Measurements from ENCODE around the gene PDK1. TPM values are rescaled to one million over a fixed set of nuclear protein-coding genes. Genes with fewer than 3 reads are reported as not detected.
A peak's percentile ranks its signal among the peaks of the same experiment; 100 is the strongest.
"Not testable (repeated sequence)": the region's sequence is repeated elsewhere in the genome, so short reads cannot be mapped to it uniquely, and the experiment has no call there.

The PDK1 gene
- total RNA-seq, 1 donor from 2014 or later: 5.3 TPM

- peak; percentile 60 for DNase-seq
Measured at GRCh38 chr2:172552547-172553291, 3.2 kb upstream of the PDK1 start.

DNA sequence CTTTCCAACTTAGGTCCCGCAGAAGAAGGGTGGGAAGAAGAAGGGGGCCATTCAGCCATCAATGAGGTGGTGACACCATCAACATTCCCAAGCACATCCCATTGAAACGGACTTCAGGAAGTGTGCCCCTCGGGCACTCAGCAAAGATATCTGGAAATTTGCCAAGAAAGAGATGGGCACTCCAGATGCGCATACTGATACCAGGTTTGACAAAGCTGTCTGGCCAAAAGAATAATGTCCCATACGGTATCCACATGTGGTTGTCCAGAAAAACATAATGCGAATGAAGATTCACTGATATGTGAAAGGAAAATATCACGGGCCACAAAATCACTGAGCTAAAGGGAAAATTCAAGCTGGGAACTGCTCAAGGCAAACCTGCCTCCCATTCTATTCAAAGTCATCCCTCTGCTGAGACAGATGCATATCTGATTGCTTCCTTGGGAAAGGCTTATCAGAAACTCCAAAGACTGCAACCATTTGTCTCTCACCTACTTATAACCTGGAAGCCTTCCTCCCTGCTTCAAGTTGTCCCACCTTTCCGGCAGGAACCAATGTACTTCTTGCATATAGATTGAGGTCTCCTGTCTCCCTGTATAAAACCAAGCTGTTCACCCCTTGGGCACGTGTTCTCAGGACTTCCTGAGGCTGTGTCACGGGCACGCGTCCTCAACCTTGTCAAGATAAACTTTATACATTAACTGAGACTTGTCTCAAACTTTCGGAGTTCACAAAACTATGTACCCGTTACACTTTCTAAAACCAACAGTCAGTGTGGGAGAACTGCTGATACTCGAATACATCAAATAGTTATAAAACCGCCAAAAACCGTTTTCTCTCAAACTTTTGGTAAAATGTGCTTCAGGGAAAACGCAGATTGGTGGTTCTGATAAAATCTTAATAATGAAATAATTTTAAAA is 1.3 kb upstream of the PDK1 start:
- peak; percentile 13 for DNase-seq

DNA sequence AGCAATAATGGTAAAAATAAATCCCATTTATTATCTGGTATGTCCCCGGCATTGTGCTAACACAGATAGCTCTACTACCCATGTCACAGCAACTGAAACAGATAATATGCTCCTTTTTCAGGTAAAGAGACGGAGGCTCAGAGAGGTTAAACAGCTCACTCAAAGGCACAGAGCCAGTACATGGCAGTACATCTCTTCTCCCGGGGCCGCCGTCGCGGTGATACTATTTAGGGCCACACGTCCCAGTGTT is 693 bp upstream of the PDK1 start:
- DNase-seq: no peak

- peak; percentile 80 for DNase-seq
Measured at GRCh38 chr2:172556284-172557033, 569 bp downstream of the PDK1 start.

GRCh38 chr2:172558372-172558771 is 2.5 kb downstream of the PDK1 start:
- DNase-seq: no peak

DNA sequence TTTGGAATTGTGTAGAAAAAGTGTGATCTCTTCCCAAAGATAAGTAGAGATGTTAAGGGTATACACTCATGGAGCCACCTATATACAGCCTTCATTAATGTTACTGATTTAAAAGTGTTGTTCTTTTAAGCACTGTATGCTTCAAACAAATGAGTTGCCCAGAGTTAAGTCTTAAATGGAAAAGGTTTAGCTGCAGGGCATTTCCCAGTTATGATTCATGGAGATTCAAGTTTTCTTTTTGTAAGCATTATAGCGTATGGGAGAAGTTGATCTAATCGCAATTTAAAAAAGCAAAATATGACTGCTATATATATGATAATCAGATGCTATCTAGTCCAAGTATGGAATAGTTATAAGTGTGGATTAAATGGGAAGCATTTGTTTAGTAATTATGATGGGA is 4.8 kb downstream of the PDK1 start:
- no peak for DNase-seq

DNA sequence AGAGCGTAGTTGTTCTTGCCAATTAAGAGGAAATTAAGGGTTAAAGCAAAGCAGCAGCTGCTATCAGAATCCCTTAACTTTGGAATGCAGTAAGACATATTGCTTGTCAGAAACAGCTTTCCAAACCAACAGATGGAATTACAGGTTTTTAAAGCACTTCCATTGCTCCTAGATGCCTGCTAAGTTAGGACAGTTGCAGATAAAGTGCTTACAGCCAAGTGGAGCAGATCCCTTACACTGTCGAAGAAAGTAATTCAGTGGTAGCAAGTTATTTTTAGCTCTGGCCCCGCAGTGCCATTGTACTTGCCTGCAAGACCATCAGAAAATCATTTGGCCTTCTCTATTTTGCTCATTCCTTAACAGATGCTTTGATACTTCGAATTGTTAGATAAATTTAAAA is 5.4 kb downstream of the PDK1 start:
- no peak for DNase-seq

GRCh38 chr2:172562298-172562697 is 6.4 kb downstream of the PDK1 start:
- no peak for DNase-seq

- DNase-seq: no peak
Measured at GRCh38 chr2:172564376-172564775, 8.5 kb downstream of the PDK1 start.

GRCh38 chr2:172571245-172571644 is 15.4 kb downstream of the PDK1 start:
- no peak for DNase-seq

GRCh38 chr2:172572981-172573380 is 17.1 kb downstream of the PDK1 start:
- peak; percentile 38 for DNase-seq

DNA sequence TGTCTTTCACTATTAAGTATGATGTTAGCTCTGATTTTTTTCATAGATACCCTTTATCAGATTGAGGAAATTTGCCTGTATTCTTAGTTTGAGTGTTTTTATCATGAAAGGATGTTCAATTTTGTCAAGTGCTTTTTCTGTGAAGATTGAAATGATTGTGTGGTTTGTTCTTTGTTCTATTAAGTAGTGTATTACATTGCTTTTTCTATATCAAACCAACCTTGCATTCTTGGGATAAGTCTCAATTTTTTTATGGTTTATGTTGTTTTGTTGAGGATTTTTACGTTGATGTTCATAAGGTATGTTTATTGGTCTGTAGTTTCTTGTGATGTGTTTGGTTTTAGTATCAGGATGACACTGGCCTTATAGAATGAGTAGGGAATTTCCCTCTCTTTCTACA is 19.1 kb downstream of the PDK1 start:
- no peak for DNase-seq

DNA sequence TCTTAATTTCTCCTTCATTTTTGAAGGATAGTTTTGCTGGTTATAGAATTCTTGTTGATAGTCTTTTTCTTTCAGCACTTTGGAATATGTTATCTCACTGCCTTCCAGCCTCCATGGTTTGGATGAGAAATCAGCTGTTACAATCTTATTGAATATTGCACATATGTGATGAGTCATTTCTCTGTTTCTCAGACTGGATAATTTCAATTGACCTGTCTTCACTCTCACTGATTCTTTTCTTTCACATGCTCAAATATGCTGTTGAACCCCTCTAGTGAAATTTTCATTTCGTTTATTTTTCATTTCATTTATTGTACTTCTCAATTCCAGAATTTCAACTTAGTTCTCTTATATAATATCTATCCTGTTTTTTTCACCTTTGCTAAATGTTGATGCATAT is 22.2 kb downstream of the PDK1 start:
- DNase-seq: no peak

DNA sequence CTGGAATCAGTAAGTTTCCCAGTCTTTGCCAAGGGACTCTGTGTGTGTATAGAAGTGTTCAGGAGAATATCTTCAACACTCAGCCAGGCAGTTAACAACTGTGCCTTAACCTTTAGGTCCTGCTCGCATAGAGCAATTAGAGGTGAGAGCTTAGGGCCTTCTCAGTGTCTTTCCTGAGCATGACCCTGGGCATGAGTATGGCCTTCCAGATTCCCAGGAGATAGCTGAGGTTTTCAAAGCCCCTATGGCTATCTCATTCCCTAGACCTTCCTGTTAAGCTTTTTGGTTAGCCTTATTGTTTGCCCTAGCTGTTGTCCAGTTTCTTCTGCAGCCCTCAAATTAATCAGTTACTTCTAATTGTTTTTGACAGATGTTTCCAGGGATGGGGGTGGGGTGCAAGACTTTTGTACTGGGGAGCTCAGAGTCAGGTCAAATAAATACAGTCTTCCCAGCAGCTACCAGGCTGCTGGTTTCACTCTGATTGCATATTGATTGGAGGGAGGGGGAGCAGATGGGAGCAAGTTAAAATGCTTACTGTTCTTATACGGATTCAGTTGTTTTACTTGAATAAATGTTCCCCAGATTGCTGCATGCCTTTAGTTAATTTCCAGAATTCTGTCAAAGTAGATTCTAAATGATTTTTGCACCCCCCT is 23.1 kb downstream of the PDK1 start:
- DNase-seq: no peak

DNA sequence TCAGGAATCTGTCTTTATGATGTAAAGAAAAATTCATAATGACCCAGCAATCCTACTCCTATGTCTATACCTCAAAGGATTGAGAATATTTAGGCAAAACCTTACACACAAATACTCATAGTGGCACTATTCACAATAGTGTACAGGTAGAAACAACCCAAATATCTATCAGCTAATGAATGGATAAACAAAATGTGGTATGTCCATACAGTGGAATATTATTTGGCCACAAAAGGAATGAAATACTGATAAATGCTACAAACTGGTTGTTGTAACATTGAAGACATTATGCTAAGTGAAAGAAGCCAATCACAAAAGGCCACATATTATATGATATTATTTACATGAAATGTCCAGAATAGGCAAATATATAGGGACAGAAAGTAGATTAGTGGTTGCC is 24.7 kb downstream of the PDK1 start:
- DNase-seq: no peak

GRCh38 chr2:172582656-172583055 is 26.8 kb downstream of the PDK1 start:
- DNase-seq: no peak

DNA sequence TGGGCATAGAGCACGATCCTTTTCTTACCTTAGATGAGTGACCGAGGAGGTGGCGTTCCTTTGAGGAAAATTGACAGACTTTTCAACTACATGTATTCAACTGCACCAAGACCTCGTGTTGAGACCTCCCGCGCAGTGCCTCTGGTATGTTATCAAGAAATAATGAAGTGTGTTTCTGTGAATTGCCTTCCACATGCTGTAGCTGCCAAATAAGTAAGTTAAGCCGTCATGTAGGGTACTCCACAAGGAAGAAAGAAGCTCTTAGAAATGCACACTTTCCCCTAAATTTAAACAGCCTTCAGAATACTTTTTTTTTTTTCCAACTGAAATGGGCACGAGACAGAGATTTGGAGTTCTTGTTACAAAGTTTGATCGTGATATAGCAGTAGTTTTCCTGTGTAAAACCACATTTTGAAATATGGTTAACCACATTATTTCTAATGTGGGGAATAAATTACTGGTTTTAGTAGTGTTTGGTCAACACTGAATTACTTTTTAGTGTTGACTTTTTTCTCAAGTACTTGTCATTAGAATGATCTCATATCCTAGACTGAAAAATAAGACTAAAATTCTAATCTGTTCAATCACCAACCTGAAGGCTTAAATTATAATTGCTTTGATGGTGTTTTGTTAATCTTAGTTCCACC is 30.5 kb downstream of the PDK1 start:
- no peak for DNase-seq

GRCh38 chr2:172587231-172587630 is 31.3 kb downstream of the PDK1 start:
- DNase-seq: not testable (repeated sequence)

DNA sequence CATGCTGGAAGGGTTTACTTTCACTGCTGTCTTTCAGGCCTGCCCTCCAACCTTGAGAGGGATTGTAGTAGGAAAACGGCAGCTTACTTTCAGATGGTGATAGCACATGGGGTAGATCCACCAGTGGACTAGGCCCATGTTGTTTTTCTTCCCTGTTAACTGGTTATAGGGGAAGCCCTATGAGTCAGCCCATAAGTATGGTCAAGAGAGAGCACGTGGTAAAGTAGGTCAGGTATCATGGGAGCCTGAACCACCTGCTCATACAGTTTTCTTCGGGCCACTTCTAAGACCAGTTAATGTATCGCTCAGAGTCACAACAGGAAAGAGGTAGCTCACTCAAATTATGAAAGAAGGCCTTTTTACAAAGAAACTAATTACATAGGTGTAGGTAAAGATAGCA is 33.0 kb downstream of the PDK1 start:
- peak; percentile 7 for DNase-seq

DNA sequence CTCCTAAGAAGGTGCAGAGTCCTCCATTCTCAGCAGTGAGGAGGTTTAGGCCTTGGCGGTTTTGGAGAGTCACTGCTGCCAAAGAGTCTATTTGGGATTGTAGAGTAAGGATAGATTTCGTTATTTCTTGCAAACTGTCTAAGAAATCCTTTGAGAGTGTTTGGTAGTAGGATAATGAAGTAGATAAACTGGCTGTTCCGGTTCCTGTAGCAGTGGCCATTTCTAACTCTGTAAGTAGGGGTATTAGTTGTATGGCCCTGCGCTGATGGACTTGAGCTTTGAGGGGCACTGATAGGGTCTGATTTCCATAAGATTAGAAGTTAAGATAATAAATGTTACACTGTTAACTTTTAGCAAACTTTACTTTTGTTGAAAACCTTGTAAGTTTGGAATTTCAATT is 35.5 kb downstream of the PDK1 start:
- not testable (repeated sequence) for DNase-seq

GRCh38 chr2:172592190-172592589 is 36.3 kb downstream of the PDK1 start:
- DNase-seq: not testable (repeated sequence)

DNA sequence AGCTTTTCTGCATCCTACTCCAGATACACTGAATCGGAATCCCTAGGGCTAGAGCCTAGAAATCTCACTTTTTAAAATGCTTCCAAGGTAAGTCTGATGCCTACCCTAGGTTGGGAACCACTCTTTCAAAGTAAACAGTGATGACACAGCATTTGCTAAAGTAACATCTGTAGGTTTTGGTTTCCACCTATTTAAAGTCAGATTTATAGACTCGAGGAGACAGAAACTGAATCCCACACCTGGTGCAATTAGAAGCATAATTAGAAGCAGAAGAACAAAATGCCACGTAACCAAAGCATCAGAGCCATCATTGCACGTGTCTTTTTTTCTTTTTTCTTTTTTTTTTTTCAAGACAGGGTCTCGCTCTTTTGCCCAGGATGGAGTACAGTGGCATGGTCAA is 40.9 kb downstream of the PDK1 start:
- no peak for DNase-seq

Data from dermis blood vessel endothelial cell (primary cell).